BLaER1 treated with 17β-estradiol and CSF1 and Interleukin-3, amounts not matched to agents 10 nM and 100 nM (cell line): ENCODE measurements around the gene RPL18.
"Not testable (repeated sequence)": the region's sequence is repeated elsewhere in the genome, so short reads cannot be mapped to it uniquely, and the experiment has no call there.

ENCODE experiments used
- H3K27ac ChIP-seq, 11 experiments: shearing (Covaris generic); formaldehyde crosslinking; 2 replicates each; pipeline ENCODE4 v1.8.1; 2022
- H3K27me3 ChIP-seq, 11 experiments: shearing (Covaris generic); formaldehyde crosslinking; 2 replicates each; pipeline ENCODE4 v1.8.1; 2022
- H3K36me3 ChIP-seq, 11 experiments: shearing (Covaris generic); formaldehyde crosslinking; 2 replicates each; pipeline ENCODE4 v1.8.1; 2022
- H3K4me1 ChIP-seq, 10 experiments: shearing (Covaris generic); formaldehyde crosslinking; 2 replicates each; pipeline ENCODE4 v1.8.1; 2022
- H3K4me2 ChIP-seq, 11 experiments: shearing (Covaris generic); formaldehyde crosslinking; 2 replicates each; pipeline ENCODE4 v1.8.1; 2022
- H3K4me3 ChIP-seq, 10 experiments: shearing (Covaris generic); formaldehyde crosslinking; 2 replicates each; pipeline ENCODE4 v1.8.1; 2022
- H3K9ac ChIP-seq, 11 experiments: shearing (Covaris generic); formaldehyde crosslinking; 2 replicates each; pipeline ENCODE4 v1.8.1; 2022
- H3K9me3 ChIP-seq, 11 experiments: shearing (Covaris generic); formaldehyde crosslinking; replicated peaks in 1 of 11; 2 replicates each; pipeline ENCODE4 v1.8.1; 2022
- H4K20me1 ChIP-seq, 11 experiments: shearing (Covaris generic); formaldehyde crosslinking; 2 replicates each; pipeline ENCODE4 v1.8.1; 2022
- Cebpa-rat ChIP-seq, 11 experiments: shearing (Covaris generic); IDR thresholded peaks; 2 replicates each; pipeline ENCODE4 v1.8.1; 2022

RPL18 gene

DNA sequence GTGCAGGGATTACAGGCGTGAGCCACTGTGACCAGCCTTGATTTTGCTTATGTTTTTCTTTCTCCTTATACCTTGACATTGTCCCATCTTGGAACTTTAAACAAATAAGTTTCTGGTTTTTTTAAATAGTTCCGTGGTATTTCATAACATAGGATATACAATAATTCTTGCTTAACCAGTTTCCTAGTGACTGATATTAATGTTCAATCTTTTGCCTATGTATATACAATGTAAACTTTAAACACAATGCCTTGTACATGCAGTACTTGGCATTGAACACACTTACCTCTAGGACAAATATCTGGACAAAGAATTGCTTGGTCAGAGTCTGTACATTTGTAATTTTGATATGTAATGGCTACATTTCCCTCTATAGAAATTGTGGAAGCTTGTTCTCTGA is 36.8 kb downstream of the RPL18 start:
- no peak for TF ChIP-seq Cebpa-rat (IDR thresholded peaks at IDR 0.05)
- Histone ChIP-seq H3K4me1 (peaks cover 6 to 25% (median 13%) of the 10 kb centered on the region in 10 experiments), H3K9ac (no peak overlapping the region), H4K20me1 (no peaks in the 10 kb centered on the region), H3K4me3 (no peak overlapping the region), H3K4me2 (no peak overlapping the region), H3K9me3 (no peaks in the 10 kb centered on the region), H3K27ac (no peak overlapping the region), H3K27me3 (no peaks in the 10 kb centered on the region), H3K36me3 (no peaks in the 10 kb centered on the region)

DNA sequence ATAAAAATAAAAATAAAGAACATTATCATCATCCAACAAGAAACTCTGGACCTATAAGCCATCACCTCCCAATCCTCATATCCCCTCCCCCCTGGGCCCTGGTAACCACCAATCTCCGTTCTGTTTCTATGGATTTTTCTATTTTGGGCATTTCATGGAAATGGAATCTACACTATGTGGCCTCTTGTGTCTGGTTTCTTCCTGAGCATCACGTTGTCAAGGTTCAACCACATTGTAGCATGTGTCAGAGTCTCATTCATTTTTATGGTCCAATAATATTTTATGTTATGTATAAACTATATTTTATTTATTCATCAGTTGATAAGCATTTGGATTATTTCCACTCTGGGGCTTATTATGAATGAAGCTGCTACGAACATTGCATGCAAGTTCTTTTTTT is 40.1 kb downstream of the RPL18 start:
- no peak overlapping the region for H3K4me3 ChIP-seq
- no peaks in the 10 kb centered on the region for H3K27me3 ChIP-seq
- H3K36me3 ChIP-seq = no peaks in the 10 kb centered on the region
- no peak overlapping the region for H3K9ac ChIP-seq
- no peaks in the 10 kb centered on the region for H3K9me3 ChIP-seq
- no peak overlapping the region for H3K27ac ChIP-seq
- TF ChIP-seq Cebpa-rat (IDR thresholded peaks at IDR 0.05) = no peak
- no peak overlapping the region for H3K4me2 ChIP-seq
- no peaks in the 10 kb centered on the region for H4K20me1 ChIP-seq
- H3K4me1 ChIP-seq = peaks cover 6 to 19% (median 15%) of the 10 kb centered on the region in 10 experiments

GRCh38 chr19:48577908-48578307 is 41.1 kb downstream of the RPL18 start:
- peaks cover 0 to 10% (median 6%) of the 10 kb centered on the region in 10 experiments; a peak in 16 of 20 replicates for H3K4me1 ChIP-seq
- not testable (repeated sequence) for H3K36me3 ChIP-seq, H3K4me3 ChIP-seq, H4K20me1 ChIP-seq, H3K27me3 ChIP-seq, H3K4me2 ChIP-seq, H3K9ac ChIP-seq, H3K9me3 ChIP-seq, H3K27ac ChIP-seq

- no peak for TF ChIP-seq Cebpa-rat (IDR thresholded peaks at IDR 0.05)
- no peak overlapping the region for H3K9ac ChIP-seq
- peaks cover 0 to 12% (median 5%) of the 10 kb centered on the region in 10 experiments; a peak in 7 of 20 replicates for H3K4me1 ChIP-seq
- no peaks in the 10 kb centered on the region for H4K20me1 ChIP-seq
- no peak overlapping the region for H3K4me3 ChIP-seq
- H3K36me3 ChIP-seq = no peaks in the 10 kb centered on the region
- no peaks in the 10 kb centered on the region for H3K27me3 ChIP-seq
- H3K4me2 ChIP-seq = no peak overlapping the region
- no peak overlapping the region for H3K27ac ChIP-seq
- no peaks in the 10 kb centered on the region for H3K9me3 ChIP-seq
Measured at GRCh38 chr19:48575931-48576622, 42.9 kb downstream of the RPL18 start.

DNA sequence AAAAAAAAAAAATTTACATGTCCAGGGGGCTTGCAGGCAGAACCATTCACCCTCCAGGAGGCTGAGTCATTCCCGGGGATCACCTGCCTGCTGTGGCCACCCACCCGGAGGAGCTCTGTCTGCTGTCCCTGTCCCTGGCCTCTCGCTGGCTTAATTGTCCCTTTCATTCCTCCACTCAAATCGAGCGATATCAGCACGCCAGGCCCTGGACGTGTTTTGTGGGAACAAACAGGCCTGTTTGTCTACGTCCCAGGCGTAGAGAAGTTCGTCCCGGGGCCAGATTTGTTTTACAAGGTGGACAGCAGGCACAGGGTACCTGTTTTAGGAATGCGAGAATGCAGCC is 45.8 kb downstream of the RPL18 start:
- no peaks in the 10 kb centered on the region for H3K9me3 ChIP-seq
- no peaks in the 10 kb centered on the region for H3K27me3 ChIP-seq
- H4K20me1 ChIP-seq = no peaks in the 10 kb centered on the region; a peak in 1 of 22 replicates
- H3K4me2 ChIP-seq = no peak overlapping the region
- TF ChIP-seq Cebpa-rat (IDR thresholded peaks at IDR 0.05) = no peak
- H3K27ac ChIP-seq = no peak overlapping the region
- H3K4me3 ChIP-seq = no peak overlapping the region
- H3K36me3 ChIP-seq = no peaks in the 10 kb centered on the region
- no peak overlapping the region for H3K9ac ChIP-seq
- H3K4me1 ChIP-seq = peaks cover 3 to 18% (median 11%) of the 10 kb centered on the region in 10 experiments; a peak in 19 of 20 replicates

DNA sequence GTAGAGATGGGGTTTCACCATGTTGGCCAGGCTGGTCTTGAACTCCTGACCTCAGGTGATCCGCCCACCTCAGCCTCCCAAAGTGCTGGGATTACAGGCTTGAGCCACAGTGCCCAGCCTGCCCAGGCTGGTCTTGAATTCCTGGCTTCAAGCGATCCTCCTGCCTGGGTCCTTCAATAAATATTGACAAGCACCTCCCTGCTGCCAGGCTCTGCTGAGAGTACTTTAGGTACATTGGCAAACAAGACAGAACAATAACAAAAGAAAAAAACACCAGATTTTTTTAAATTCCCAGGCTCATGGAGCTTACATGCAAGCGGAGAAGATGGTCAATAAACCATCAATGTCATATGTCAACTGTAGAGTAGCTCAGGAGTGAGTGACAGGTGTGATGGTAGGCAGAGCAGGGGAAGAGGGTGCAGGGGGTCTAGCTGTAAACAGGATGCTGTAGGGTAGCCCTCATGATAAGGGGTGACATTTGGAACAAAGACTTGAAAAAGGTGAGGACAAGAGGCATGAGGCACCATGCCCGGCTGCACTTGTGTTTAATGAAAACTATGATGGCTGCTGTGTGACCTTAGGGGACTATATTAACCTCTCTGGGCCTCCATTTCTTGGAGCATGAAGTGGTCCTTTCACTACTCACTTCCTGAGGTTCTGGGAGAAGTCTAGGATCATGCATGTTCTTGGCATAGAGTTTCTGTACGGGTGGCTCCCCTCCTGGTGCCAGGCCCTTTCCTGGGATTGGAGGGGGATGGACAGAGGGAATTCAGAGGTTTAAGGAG is 47.4 kb downstream of the RPL18 start:
- Histone ChIP-seq H3K9me3 (no peaks in the 10 kb centered on the region), H3K9ac (no peak overlapping the region), H3K36me3 (no peaks in the 10 kb centered on the region), H3K4me1 (peaks cover 10 to 31% (median 23%) of the 10 kb centered on the region in 10 experiments), H3K4me2 (no peak overlapping the region), H3K4me3 (no peak overlapping the region), H3K27me3 (no peaks in the 10 kb centered on the region), H3K27ac (no peak overlapping the region), H4K20me1 (no peaks in the 10 kb centered on the region; a peak in 1 of 22 replicates)
- TF ChIP-seq Cebpa-rat (IDR thresholded peaks at IDR 0.05) = no peak

- H3K4me2 ChIP-seq = no peak overlapping the region
- no peak for TF ChIP-seq Cebpa-rat (IDR thresholded peaks at IDR 0.05)
- H3K9me3 ChIP-seq = no peaks in the 10 kb centered on the region
- no peak overlapping the region for H3K27ac ChIP-seq
- H3K4me3 ChIP-seq = no peak overlapping the region
- no peaks in the 10 kb centered on the region for H3K27me3 ChIP-seq
- H3K4me1 ChIP-seq = peaks cover 10 to 32% (median 23%) of the 10 kb centered on the region in 10 experiments
- no peaks in the 10 kb centered on the region; a peak in 1 of 22 replicates for H4K20me1 ChIP-seq
- H3K9ac ChIP-seq = no peak overlapping the region
- H3K36me3 ChIP-seq = no peaks in the 10 kb centered on the region
Measured at GRCh38 chr19:48569814-48570213, 49.2 kb downstream of the RPL18 start.

DNA sequence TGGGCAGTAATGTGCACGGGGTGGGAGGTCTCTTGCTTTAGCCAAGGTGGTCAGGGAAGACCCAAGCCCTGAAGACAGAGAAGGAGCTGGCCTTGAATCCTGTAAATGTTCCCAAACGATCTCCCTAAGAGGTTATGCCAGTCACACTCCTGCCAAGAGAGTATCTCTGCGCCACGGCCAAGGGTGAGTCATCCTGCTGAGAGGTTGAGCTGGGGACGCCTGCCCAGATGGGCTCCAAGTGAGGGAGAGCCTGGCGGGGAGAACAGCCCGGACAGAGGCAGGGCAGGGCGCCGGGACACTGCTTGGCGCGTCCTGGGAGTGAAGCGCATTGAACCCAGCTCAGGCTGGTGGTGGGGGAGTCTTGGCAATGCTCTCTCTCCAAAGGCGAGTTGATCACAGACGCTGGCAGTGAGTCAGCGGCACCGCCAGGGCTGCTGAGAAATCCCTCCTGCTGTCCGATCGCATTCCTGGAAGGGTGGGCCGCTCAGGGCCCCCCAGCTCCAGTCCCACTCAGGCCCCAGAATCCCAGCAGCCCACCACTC is 50.6 kb downstream of the RPL18 start:
- peak overlapping the region in 7 of 11 experiments; percentile 35 to 62 (median 48); a peak in 10 of 22 replicates for H3K4me2 ChIP-seq
- peaks cover 10 to 36% (median 29%) of the 10 kb centered on the region in 10 experiments for H3K4me1 ChIP-seq
- H3K4me3 ChIP-seq = no peak overlapping the region
- no peak overlapping the region for H3K27ac ChIP-seq
- TF ChIP-seq Cebpa-rat (IDR thresholded peaks at IDR 0.05) = no peak
- H3K36me3 ChIP-seq = no peaks in the 10 kb centered on the region
- H3K27me3 ChIP-seq = no peaks in the 10 kb centered on the region
- no peaks in the 10 kb centered on the region; a peak in 1 of 22 replicates for H4K20me1 ChIP-seq
- H3K9ac ChIP-seq = no peak overlapping the region
- H3K9me3 ChIP-seq = no peaks in the 10 kb centered on the region
